HT1080 (cell line): ENCODE measurements around the gene GOLGA6L26. TPM values are rescaled to one million over a fixed set of nuclear protein-coding genes. Genes with fewer than 3 reads are reported as not detected.
"Not testable (repeated sequence)": the region's sequence is repeated elsewhere in the genome, so short reads cannot be mapped to it uniquely, and the experiment has no call there.

Source experiments
- DNase-seq: peaks from one replicate; pipeline ENCODE4 v3.0.0-alpha.2; 2015; ENCODE audit warnings: low read depth
- polyA plus RNA-seq, 2 experiments: library from polyadenylated mRNA; depleted of rRNA; stranded (reverse); fragments of >200 nt; gene quantifications; 2 replicates each; pipeline ENCODE4 v1.2.3, GENCODE V29; 2015
- total RNA-seq: library from RNA; depleted of rRNA; stranded (reverse); fragments of >200 nt; shearing (Covaris generic); gene quantifications from 2 replicates; pipeline ENCODE4 v1.2.3, GENCODE V29; 2014; rRNA removed

Gene GOLGA6L26
- not detected in 2 replicates for total RNA-seq
- polyA plus RNA-seq (2015; cell fraction: cytosol; rRNA removed) = not detected in 2 replicates
- not detected in 2 replicates for polyA plus RNA-seq (2015; cell fraction: nucleus; rRNA removed)

DNA sequence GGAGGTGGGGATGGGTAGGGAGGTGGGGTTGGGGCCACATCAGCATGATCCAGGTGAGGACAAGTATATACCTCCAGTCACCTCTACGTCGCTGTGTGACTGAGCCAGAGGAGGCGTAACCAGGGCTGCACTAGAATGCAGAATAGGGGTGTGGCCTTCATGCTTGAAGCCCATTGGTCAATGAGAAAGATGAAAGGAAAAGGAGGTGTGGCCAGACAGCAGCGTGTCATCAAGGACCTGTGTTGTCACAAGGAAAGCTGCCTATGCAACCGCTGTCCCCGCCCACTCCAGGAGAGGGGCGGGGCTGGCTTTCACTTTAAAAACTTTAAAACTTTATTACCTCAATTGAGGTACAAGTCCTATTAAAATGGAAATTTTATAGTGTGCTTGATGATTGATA, at the start of gene GOLGA6L26:
GOLGA6L26 (minus strand) TSS at position 101 of the 400 bp plus-strand sequence; CDS start at position 40, 61 bp downstream.
- not testable (repeated sequence) for DNase-seq

DNA sequence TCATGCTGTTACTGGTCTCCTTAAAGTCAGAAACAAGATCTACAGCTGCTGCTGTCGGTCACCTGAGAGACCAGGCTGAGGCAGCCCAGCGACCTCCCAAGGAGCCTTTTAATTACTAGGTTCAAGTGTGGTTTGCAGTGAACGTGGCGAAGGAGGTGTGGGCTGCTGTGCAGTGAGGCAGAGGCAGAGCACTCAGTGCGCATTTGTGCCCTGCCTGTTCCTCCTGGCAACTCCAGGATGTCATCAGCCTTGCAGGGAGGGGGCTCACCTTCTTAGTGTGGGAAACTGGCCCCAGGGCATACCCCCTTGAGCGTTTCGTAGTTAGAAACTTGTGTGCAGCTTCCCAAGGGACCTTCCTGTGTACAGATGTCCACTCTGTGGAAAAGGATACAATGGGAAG, 47.2 kb upstream of the GOLGA6L26 start:
- DNase-seq = not testable (repeated sequence)

DNA sequence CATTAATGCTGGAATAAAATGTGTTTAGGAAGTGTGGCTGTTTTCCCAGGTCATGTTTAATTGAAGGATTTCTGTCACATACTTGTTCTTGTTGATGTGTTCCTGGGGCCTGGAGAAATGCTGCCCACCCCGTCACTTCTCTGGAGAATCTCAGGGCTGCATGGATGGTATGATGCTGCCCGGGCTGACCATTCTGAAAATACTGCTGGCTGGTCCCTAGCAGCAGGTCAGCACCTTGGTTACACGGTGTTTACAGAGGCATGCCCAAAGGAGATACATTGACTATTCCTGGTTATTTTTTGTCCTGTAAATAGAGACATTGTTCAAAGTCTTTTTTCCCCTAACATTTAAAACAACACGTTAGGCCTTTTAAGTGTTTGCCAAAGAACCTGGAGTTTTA, 46.7 kb upstream of the GOLGA6L26 start:
- DNase-seq = not testable (repeated sequence)

GRCh38 chr15:23378946-23379345, 45.0 kb upstream of the GOLGA6L26 start:
- not testable (repeated sequence) for DNase-seq

DNA sequence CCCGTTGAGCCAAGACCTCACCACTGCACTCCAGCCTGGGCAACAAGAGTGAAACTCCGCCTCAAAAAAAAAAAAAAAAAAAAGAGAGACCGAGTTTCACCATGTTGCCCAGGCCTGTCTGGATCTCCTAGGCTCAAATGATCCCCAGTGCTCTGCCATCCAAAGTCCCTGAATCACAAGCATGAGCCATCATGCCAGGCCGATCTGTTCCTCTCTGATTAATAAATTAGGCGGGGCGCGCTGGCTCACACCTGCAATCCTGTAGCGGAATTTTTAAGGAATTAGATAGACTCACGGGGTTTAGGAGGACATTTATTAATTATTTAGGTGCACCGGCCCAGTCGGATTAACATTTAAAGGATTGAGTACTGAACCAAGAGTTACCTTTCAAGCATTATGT, 40.2 kb upstream of the GOLGA6L26 start:
- not testable (repeated sequence) for DNase-seq

GRCh38 chr15:23372891-23373600, 39.0 kb upstream of the GOLGA6L26 start:
- not testable (repeated sequence) for DNase-seq

GRCh38 chr15:23372284-23372683, 38.3 kb upstream of the GOLGA6L26 start:
- DNase-seq = peak; percentile 57

DNA sequence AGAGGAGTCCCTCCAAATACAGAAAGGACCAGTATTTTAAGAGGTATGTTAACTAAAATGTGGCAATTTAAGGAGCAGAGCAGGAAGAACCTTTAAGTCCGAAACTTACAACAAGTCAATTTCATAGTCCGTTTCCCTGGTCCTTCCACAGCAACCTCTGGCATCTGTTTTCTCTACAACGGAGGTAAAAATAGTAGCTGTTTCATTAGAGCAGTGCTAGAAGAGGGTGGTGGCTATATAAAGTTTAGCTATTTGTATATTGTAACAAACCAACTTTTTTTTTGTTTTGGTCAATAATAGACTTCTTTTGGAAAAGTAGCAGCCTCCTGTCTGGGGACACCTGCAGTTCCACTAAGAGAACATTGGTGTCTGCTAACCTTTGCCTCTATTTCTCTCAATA, 37.9 kb upstream of the GOLGA6L26 start:
- not testable (repeated sequence) for DNase-seq

- DNase-seq = not testable (repeated sequence)
Observed at GRCh38 chr15:23371134-23371533, 37.1 kb upstream of the GOLGA6L26 start.

- DNase-seq = no peak
Observed at GRCh38 chr15:23370578-23370977, 36.6 kb upstream of the GOLGA6L26 start.

DNA sequence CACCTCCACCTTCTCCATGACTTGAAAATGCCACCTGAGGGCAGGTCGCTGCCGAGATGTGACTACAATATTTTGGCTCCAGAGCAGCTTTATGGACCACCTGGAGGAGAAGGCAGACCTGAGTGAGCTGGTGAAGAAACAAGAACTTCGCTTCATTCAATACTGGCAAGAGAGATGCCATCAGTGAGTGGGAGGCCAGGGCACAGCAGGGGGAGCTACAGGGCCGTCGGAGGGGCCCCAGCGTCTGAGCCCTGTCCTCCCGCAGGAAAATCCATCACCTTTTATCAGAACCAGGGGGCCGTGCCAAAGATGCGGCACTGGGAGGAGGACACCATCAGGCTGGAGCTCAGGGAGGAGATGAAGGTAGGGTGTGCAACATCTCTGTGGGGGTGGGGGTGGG, 30.3 kb upstream of the GOLGA6L26 start:
- not testable (repeated sequence) for DNase-seq

DNA sequence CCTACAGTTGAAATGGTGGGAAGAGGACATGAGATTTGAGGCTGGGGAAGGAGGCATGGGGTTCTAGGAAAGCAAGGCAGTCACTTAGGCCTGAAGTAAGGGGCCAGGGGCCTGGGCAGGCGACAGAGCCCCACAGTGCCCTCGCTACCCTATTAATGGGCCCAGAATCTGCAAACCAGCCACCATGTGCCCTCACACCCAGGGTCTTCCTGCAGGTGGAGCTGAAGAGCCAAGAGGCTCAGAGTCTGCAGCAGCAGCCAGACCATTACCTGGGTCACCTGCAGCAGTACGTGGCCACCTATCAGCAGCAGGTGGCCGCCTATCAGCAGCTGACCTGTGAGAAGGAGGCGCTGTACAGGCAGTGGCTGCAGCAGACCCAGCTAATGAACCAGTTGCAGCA, 28.6 kb upstream of the GOLGA6L26 start:
- DNase-seq = not testable (repeated sequence)

DNA sequence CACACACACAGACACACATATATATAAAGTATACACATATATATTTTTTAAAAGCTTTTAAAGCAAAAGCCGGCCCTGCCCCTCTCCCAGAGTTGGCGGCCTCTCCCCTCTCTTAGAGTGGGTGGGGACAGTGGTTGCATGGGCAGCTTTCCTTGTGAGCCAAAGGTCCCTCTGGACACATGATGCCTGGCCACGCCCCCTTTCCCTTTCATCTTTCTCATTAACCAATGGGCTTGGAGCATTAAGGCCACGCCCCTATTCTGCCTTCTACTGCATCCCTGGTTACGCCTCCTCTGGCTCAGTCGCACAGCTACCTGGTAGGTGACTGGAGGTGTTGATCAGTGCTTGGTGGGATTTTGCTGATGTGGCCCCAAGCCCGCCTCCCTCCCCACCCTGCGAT, 20.5 kb upstream of the GOLGA6L26 start, which contains the start of gene GOLGA8S:
GOLGA8S (plus strand) TSS at position 301 of the 400 bp plus-strand sequence; CDS start at position 363, 62 bp downstream.
- not testable (repeated sequence) for DNase-seq

DNA sequence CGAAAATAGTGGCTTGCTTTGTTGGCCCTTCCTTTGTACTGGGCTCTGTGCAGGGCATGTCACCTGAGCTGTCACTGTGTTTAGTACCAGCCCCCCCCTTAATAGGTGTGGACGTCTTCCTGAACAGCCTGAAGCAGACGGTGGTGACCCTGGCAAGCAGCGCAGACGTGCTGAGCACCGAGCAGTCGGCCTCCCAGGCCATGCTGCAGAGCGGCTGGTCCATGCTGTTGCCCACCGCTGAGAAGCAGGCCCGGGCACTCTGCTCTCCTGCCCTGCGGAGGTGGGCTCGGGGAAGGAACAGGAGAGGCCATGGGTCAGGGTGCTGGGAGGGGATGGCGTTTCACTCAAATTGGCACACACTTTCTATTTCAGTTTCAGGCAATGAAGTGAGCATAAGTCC, 22.8 kb downstream of the GOLGA6L26 start:
- not testable (repeated sequence) for DNase-seq

GRCh38 chr15:23305921-23306320, 28.1 kb downstream of the GOLGA6L26 start:
- DNase-seq = not testable (repeated sequence)

DNA sequence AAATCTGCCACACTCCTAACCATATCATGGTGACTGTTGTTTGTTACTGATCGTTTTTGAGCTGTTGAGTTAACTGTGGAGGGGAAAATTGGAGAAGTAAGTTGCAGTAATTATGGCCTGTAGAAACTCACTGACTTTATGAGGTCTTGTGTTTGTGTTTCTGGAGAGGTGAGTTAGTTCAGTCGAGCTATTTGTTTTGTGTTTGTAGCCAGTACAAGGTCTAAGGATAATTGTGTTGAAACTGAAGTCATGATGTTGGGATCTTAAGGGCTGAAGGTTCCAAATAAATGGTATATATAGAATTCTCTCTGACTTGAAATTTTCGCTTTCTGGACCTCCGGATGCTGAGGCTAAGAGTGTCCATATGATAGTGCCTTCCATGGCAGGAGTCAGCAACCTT, 29.2 kb downstream of the GOLGA6L26 start:
- not testable (repeated sequence) for DNase-seq

DNA sequence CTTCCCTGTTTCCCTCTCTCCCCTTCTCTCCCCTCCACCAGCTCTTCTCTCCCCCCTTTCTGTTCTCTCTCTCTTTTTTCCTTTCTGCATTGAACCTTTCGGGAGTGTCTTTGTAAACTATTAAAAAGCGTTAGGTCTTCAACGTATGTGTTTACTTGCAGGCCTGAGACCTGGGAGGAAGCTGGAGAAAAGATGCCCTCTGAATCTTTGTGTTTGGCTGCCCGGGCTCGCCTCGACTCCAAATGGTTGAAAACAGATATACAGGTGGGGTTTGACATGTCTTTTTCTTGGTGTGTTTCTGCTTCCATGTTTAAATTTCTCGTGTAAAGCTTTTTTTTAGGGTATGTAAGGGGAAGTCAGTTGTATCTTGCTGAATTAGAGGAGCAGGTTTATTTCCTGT, 29.7 kb downstream of the GOLGA6L26 start:
- not testable (repeated sequence) for DNase-seq

DNA sequence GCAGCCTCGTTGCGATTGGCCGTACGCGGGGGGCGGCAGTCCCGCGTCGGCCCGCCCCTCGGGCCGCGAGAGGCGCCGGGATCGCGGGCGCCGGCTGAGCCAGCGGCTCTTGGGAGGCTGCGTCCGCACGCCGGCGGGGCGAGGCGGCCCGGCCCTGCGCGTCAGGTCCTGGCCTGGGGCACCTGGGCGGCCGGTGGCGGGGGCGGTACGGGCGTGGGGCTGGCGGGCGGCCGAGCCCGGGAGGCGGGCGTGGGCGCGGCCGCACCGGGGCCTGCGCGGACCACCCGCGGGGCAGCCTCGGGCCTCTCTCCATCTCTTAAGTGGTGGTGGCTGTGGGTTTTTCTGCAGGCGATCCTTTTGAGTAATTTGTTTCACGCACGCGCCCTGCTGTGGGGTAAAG, 30.3 kb downstream of the GOLGA6L26 start:
- DNase-seq = not testable (repeated sequence)

GRCh38 chr15:23303246-23303645, 30.8 kb downstream of the GOLGA6L26 start:
- DNase-seq = not testable (repeated sequence)
